ENCODE measurements around the gene ITPKA. TPM values are rescaled to one million over a fixed set of nuclear protein-coding genes. Genes with fewer than 3 reads are reported as not detected.

The ITPKA gene
- total and polyA plus RNA-seq, 2 of the 13 experiments (the other 11 are each of a cell fraction or from before 2014, with no cell fraction given): 13.2 to 41.3 TPM

- no peak for TF ChIP-seq ZNF446 (CRISPR knock-in tag; IDR thresholded peaks at IDR 0.05)
- TF ChIP-seq ATRX (CRISPR knock-in tag; IDR thresholded peaks at IDR 0.05; ENCODE audit: borderline replicate concordance): 0 out of 2 replicates have a peak, but pooled peaks have one; percentile 41
- peak; percentile 40 for TF ChIP-seq TAF15 (IDR thresholded peaks at IDR 0.05; ENCODE audit: low read depth, low read length, poor library complexity, severe bottlenecking)
- TF ChIP-seq, protein P1, sequence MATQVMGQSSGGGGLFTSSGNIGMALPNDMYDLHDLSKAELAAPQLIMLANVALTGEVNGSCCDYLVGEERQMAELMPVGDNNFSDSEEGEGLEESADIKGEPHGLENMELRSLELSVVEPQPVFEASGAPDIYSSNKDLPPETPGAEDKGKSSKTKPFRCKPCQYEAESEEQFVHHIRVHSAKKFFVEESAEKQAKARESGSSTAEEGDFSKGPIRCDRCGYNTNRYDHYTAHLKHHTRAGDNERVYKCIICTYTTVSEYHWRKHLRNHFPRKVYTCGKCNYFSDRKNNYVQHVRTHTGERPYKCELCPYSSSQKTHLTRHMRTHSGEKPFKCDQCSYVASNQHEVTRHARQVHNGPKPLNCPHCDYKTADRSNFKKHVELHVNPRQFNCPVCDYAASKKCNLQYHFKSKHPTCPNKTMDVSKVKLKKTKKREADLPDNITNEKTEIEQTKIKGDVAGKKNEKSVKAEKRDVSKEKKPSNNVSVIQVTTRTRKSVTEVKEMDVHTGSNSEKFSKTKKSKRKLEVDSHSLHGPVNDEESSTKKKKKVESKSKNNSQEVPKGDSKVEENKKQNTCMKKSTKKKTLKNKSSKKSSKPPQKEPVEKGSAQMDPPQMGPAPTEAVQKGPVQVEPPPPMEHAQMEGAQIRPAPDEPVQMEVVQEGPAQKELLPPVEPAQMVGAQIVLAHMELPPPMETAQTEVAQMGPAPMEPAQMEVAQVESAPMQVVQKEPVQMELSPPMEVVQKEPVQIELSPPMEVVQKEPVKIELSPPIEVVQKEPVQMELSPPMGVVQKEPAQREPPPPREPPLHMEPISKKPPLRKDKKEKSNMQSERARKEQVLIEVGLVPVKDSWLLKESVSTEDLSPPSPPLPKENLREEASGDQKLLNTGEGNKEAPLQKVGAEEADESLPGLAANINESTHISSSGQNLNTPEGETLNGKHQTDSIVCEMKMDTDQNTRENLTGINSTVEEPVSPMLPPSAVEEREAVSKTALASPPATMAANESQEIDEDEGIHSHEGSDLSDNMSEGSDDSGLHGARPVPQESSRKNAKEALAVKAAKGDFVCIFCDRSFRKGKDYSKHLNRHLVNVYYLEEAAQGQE (IDR thresholded peaks at IDR 0.05; ENCODE audit: borderline replicate concordance in 1 of 2, low read depth in 1 of 2, low read length in 2 of 2): peak in 1 of 2 experiments; percentile 47; a peak in 1 of 4 replicates
- TF ChIP-seq ZSCAN25 (CRISPR knock-in tag; IDR thresholded peaks at IDR 0.05): peak; percentile 63; the same call in 1 of the 2 replicates
- peak; percentile 68 for TF ChIP-seq NFKBIZ (CRISPR knock-in tag; IDR thresholded peaks at IDR 0.05)
- TF ChIP-seq REXO4 (CRISPR knock-in tag; IDR thresholded peaks at IDR 0.05; ENCODE audit: borderline replicate concordance): no peak
- TF ChIP-seq ZNF577 (CRISPR knock-in tag; IDR thresholded peaks at IDR 0.05; ENCODE audit: borderline replicate concordance, low read depth): no peak
- TF ChIP-seq ZNF331 (CRISPR knock-in tag; IDR thresholded peaks at IDR 0.05): peak; percentile 56; the same call in 1 of the 2 replicates
- TF ChIP-seq ZNF430 (CRISPR knock-in tag; IDR thresholded peaks at IDR 0.05): peak; percentile 93
- TF ChIP-seq ZBTB7B (CRISPR knock-in tag; IDR thresholded peaks at IDR 0.05): peak; percentile 92
- no peak for TF ChIP-seq TGIF2 (CRISPR knock-in tag; IDR thresholded peaks at IDR 0.05)
- TF ChIP-seq RBAK (CRISPR knock-in tag; IDR thresholded peaks at IDR 0.05): no peak
- TF ChIP-seq TCF7L2 (IDR thresholded peaks at IDR 0.05; ENCODE audit: low read depth, low read length): no peak
- TF ChIP-seq, protein P2, sequence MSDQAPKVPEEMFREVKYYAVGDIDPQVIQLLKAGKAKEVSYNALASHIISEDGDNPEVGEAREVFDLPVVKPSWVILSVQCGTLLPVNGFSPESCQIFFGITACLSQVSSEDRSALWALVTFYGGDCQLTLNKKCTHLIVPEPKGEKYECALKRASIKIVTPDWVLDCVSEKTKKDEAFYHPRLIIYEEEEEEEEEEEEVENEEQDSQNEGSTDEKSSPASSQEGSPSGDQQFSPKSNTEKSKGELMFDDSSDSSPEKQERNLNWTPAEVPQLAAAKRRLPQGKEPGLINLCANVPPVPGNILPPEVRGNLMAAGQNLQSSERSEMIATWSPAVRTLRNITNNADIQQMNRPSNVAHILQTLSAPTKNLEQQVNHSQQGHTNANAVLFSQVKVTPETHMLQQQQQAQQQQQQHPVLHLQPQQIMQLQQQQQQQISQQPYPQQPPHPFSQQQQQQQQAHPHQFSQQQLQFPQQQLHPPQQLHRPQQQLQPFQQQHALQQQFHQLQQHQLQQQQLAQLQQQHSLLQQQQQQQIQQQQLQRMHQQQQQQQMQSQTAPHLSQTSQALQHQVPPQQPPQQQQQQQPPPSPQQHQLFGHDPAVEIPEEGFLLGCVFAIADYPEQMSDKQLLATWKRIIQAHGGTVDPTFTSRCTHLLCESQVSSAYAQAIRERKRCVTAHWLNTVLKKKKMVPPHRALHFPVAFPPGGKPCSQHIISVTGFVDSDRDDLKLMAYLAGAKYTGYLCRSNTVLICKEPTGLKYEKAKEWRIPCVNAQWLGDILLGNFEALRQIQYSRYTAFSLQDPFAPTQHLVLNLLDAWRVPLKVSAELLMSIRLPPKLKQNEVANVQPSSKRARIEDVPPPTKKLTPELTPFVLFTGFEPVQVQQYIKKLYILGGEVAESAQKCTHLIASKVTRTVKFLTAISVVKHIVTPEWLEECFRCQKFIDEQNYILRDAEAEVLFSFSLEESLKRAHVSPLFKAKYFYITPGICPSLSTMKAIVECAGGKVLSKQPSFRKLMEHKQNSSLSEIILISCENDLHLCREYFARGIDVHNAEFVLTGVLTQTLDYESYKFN (CRISPR knock-in tag; conservative IDR thresholded peaks at IDR 0.05): peak; percentile 86
- TF ChIP-seq FOSL2 (CRISPR knock-in tag; IDR thresholded peaks at IDR 0.05): no peak
- TF ChIP-seq SRSF4 (IDR thresholded peaks at IDR 0.05; ENCODE audit: low read depth, low read length, poor library complexity, severe bottlenecking): no peak
- TF ChIP-seq GMEB2 (CRISPR knock-in tag; IDR thresholded peaks at IDR 0.05; ENCODE audit: low read depth): no peak
- TF ChIP-seq ISX (CRISPR knock-in tag; conservative IDR thresholded peaks at IDR 0.05): no peak
- no peak for TF ChIP-seq CENPX (CRISPR knock-in tag; IDR thresholded peaks at IDR 0.05)
These were observed 2.3 kb downstream of the ITPKA start (continued) for GRCh38 chr15:41495736-41496599.
